Stimulated activated memory B cell treated with anti-CD40 and anti-IgM and Interleukin-4, amounts not matched to agents 10 μg/mL and 1 μg/mL and 100 μg/mL, for 72 hours (primary cell): ENCODE measurements around the gene KRT7.

Experiments
- ATAC-seq: fragments of 150-1000 bp; cut with Tn5 transposase; 2 replicates; pipeline ENCODE4 v1.10.0; 2021
- H3K27ac Mint-ChIP-seq: one replicate; pipeline ENCODE4 v1.8.0; 2022; ENCODE audit warnings: mild to moderate bottlenecking, mixed read lengths
- H3K27me3 Mint-ChIP-seq: one replicate; pipeline ENCODE4 v1.8.0; 2022; ENCODE audit warnings: mixed read lengths
- H3K36me3 Mint-ChIP-seq: one replicate; pipeline ENCODE4 v1.8.0; 2022; ENCODE audit warnings: mixed read lengths
- H3K4me1 Mint-ChIP-seq: one replicate; pipeline ENCODE4 v1.8.0; 2022; ENCODE audit warnings: mixed read lengths
- H3K4me3 Mint-ChIP-seq: one replicate; pipeline ENCODE4 v1.8.0; 2022; ENCODE audit warnings: mild to moderate bottlenecking, moderate library complexity, mixed read lengths
- H3K9me3 Mint-ChIP-seq: one replicate; pipeline ENCODE4 v1.8.0; 2022; ENCODE audit warnings: mixed read lengths

KRT7 gene

DNA sequence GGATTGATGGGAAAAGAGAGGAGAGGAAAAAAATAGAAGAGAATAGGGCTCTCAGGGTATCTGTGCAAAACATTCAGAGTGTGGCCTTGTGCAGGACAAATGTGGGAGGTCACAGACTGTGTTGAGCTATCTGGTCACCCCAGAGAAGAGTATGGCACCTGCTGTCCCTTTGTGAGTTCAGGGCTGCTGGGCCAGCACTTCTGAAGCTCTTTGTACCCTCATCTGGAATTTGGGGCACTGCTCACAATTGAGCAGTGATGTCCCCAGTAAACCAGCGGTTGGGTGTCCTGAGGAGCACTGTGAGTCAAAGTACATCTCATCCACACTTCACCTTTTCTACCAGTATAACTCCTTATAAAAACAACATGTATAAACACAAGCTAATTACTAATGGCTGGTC is 60.9 kb downstream of the KRT7 start:
- H3K36me3 Mint-ChIP-seq: no peaks in the 10 kb centered on the region
- H3K4me1 Mint-ChIP-seq: no peaks in the 10 kb centered on the region
- no peak overlapping the region for H3K4me3 Mint-ChIP-seq
- H3K27me3 Mint-ChIP-seq: peaks cover 28% of the 10 kb centered on the region
- no peaks in the 10 kb centered on the region for H3K9me3 Mint-ChIP-seq
- no peak overlapping the region for H3K27ac Mint-ChIP-seq
- ATAC-seq: no peak

DNA sequence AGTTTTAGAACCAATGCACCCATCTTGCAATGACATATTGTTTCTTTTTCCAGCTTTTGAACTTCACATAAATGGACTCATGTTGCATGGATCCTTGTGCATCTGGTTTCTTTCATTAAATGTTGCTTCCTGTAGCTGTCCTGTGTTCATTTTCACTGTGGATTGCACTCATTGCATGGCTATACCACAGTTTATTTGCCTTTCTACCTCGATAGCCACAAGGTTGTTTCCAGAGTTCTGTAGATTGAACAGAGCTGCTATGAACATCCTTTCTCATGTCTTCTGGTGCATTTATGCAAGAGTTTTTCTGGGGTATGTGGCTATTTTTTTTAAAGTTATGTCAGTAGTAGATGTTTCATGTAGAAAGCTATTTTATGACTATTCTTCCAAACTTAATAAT is 61.8 kb downstream of the KRT7 start:
- Mint-ChIP-seq H3K36me3 (no peaks in the 10 kb centered on the region), H3K9me3 (no peaks in the 10 kb centered on the region), H3K4me3 (no peak overlapping the region), H3K27me3 (peaks cover 28% of the 10 kb centered on the region), H3K4me1 (no peaks in the 10 kb centered on the region), H3K27ac (no peak overlapping the region)
- ATAC-seq: no peak

DNA sequence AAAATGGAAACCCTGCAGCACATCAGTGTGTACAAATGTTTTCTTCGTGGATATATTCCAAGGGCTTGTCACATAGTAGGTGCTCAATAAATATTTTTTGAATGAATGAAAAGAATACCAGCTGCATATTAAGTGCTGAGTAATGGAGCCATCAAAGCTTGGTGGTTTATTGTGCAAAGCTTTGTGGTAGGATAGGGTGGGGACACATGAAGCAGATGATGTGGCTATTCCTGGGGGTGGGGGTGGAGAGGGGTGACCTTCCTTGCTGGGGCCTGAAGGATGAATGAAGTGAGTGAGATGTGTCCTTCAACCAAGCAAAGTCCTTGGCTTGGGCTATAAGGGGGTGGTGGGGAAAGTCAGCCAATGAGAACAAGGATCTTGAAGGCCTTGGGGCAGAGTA is 62.6 kb downstream of the KRT7 start:
- peaks cover 30% of the 10 kb centered on the region for H3K27me3 Mint-ChIP-seq
- no peak overlapping the region for H3K27ac Mint-ChIP-seq
- no peaks in the 10 kb centered on the region for H3K4me1 Mint-ChIP-seq
- H3K36me3 Mint-ChIP-seq: no peaks in the 10 kb centered on the region
- no peaks in the 10 kb centered on the region for H3K9me3 Mint-ChIP-seq
- ATAC-seq: no peak
- no peak overlapping the region for H3K4me3 Mint-ChIP-seq

DNA sequence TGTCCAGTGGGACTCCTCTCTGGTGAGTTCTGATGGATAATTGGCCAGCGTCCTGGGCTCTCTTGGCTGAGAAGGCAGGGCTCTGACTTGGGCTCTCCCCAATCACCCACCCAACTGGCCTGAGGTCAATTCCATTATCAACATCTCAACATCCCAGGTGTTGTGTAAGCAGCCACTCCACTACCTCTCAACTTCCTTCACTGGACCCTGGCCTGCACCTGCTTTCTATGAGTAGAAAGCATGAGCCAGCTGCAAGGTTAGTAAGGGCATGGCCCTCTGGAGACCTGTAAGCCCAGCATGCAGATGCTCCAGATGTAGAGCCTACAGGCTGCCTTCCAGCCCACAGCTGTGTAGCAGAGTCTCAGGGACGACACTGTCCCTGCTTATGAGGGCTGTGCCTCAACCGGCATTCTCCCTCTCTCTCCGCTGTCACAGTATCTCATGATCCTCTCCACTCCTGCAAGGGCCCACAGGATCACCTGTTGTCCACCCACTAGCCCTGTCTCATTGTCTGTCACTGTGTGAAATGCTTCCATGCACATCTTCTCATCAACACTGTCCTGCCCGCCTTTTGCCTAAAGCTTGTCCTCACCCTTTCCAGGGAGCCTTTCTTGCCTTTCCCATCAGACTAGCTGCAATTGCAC is 63.7 kb downstream of the KRT7 start:
- peaks cover 37% of the 10 kb centered on the region for H3K27me3 Mint-ChIP-seq
- H3K4me1 Mint-ChIP-seq: no peaks in the 10 kb centered on the region
- no peaks in the 10 kb centered on the region for H3K36me3 Mint-ChIP-seq
- no peak for ATAC-seq
- no peak overlapping the region for H3K27ac Mint-ChIP-seq
- H3K4me3 Mint-ChIP-seq: no peak overlapping the region
- no peaks in the 10 kb centered on the region for H3K9me3 Mint-ChIP-seq
